GM18867 (cell line): ENCODE results near the gene TRIP10.
"Not testable (repeated sequence)": the region's sequence is repeated elsewhere in the genome, so short reads cannot be mapped to it uniquely, and the experiment has no call there.

Source experiments
- ATAC-seq: cut with Tn5 transposase; IDR thresholded peaks from one replicate; pipeline ENCODE4 v1.9.1; 2021; ENCODE audit warnings: mild to moderate bottlenecking, moderate library complexity; ENCODE audit not compliant: unreplicated experiment

The TRIP10 gene

GRCh38 chr19:6767081-6767356 lies 27.5 kb downstream of the TRIP10 start:
- peak; percentile 22 for ATAC-seq

- ATAC-seq: peak; percentile 74
Measured at GRCh38 chr19:6767357-6768235, 28.1 kb downstream of the TRIP10 start, which contains the start of gene SH2D3A. SH2D3A (minus strand) TSS chr19:6767435; CDS start chr19:6763748, 3,687 bp downstream.

GRCh38 chr19:6768236-6768785 lies 28.8 kb downstream of the TRIP10 start:
- no peak for ATAC-seq

- ATAC-seq: no peak
Measured at GRCh38 chr19:6769006-6769619, 29.6 kb downstream of the TRIP10 start.

- ATAC-seq: not testable (repeated sequence)
Measured at GRCh38 chr19:6771648-6772027, 32.2 kb downstream of the TRIP10 start.

- ATAC-seq: peak; percentile 34
Measured at GRCh38 chr19:6772028-6772865, 32.8 kb downstream of the TRIP10 start, which contains the start of gene VAV1. VAV1 (plus strand) TSS chr19:6772708; CDS start chr19:6772808, 100 bp downstream.

- peak; percentile 8 for ATAC-seq
Measured at GRCh38 chr19:6772866-6773322, 33.4 kb downstream of the TRIP10 start.

- peak; percentile 28 for ATAC-seq
Measured at GRCh38 chr19:6773323-6773931, 33.9 kb downstream of the TRIP10 start.

GRCh38 chr19:6774821-6775707 lies 35.6 kb downstream of the TRIP10 start:
- ATAC-seq: no peak

- not testable (repeated sequence) for ATAC-seq
Measured at GRCh38 chr19:6776045-6776444, 36.6 kb downstream of the TRIP10 start.

- ATAC-seq: no peak
Measured at GRCh38 chr19:6776999-6777398, 37.5 kb downstream of the TRIP10 start.

GRCh38 chr19:6777434-6777833 lies 38.0 kb downstream of the TRIP10 start:
- no peak for ATAC-seq

GRCh38 chr19:6778386-6778785 lies 38.9 kb downstream of the TRIP10 start:
- ATAC-seq: no peak

- no peak for ATAC-seq
Measured at GRCh38 chr19:6779206-6779605, 39.7 kb downstream of the TRIP10 start.

- ATAC-seq: no peak
Measured at GRCh38 chr19:6787393-6787792, 47.9 kb downstream of the TRIP10 start.

GRCh38 chr19:6788896-6789295 lies 49.4 kb downstream of the TRIP10 start:
- ATAC-seq: no peak

- ATAC-seq: no peak
Measured at GRCh38 chr19:6790194-6791128, 51.0 kb downstream of the TRIP10 start.

- ATAC-seq: no peak
Measured at GRCh38 chr19:6791237-6791636, 51.8 kb downstream of the TRIP10 start.
